HCT116 (cell line): Measurements from ENCODE around the gene SERTAD4.

Source experiments
- CEBPB ChIP-seq: IDR thresholded peaks from 2 replicates; pipeline ENCODE4 v1.6.1; 2012; ENCODE audit warnings: low read depth
- EZH2 ChIP-seq: fragments of 200-600 bp; sonication (generic); IDR thresholded peaks from 2 replicates; pipeline ENCODE4 v1.6.1; 2017; ENCODE audit warnings: antibody characterized with exemption, mixed run types
- JUND ChIP-seq: IDR thresholded peaks from 2 replicates; pipeline ENCODE4 v1.6.1; 2012
- POLR2A ChIP-seq: IDR thresholded peaks from 2 replicates; pipeline ENCODE4 v1.7.0; 2011; ENCODE audit warnings: borderline replicate concordance; ENCODE audit not compliant: insufficient read depth, insufficient read length; ENCODE audit errors: extremely low read depth
- POLR2AphosphoS5 ChIP-seq: IDR thresholded peaks from 2 replicates; pipeline ENCODE4 v1.6.1; 2011; ENCODE audit warnings: mild to moderate bottlenecking, low read depth, low read length, moderate library complexity
- RAD21 ChIP-seq: IDR thresholded peaks from 2 replicates; pipeline ENCODE4 v1.6.1; 2012; ENCODE audit warnings: low read depth, mild to moderate bottlenecking
- TCF7L2 ChIP-seq: IDR thresholded peaks from 2 replicates; pipeline ENCODE4 v1.7.0; 2011; ENCODE audit warnings: borderline replicate concordance, inconsistent platforms; ENCODE audit not compliant: insufficient read depth, insufficient read length; ENCODE audit errors: extremely low read depth
- ZFX ChIP-seq: fragments of 450-650 bp; IDR thresholded peaks from 2 replicates; pipeline ENCODE4 v1.6.1; 2017
- ZNF274 ChIP-seq: fragments of 200-500 bp; sonication (Bioruptor generic); IDR thresholded peaks from 2 replicates; pipeline ENCODE4 v1.6.1; 2014; ENCODE audit warnings: mild to moderate bottlenecking, low read depth, low read length, inconsistent platforms
- TF ChIP-seq, protein P1 (sequence below), 3 experiments: fragments of 200-600 bp in 1 of 3; sonication (generic) in 1 of 3; IDR thresholded peaks in 2 of 3; conservative IDR thresholded peaks in 1 of 3; 2 replicates each; pipeline ENCODE4 v1.5.1; 2012 to 2017; ENCODE audit warnings: low read depth in 2 of 3, low read length in 2 of 3, antibody characterized with exemption in 1 of 3, borderline replicate concordance in 1 of 3, control low read depth in 1 of 3, mild to moderate bottlenecking in 1 of 3, mixed read lengths in 1 of 3, mixed run types in 1 of 3, moderate library complexity in 1 of 3; ENCODE audit not compliant: insufficient read depth in 1 of 3
- TF ChIP-seq, protein P2 (sequence below): IDR thresholded peaks from 2 replicates; pipeline ENCODE4 v1.6.1; 2012
- TF ChIP-seq, protein P3 (sequence below): IDR thresholded peaks from 2 replicates; pipeline ENCODE4 v1.6.1; 2012; ENCODE audit warnings: low read depth
- TF ChIP-seq, protein P4 (sequence below): IDR thresholded peaks from 2 replicates; pipeline ENCODE4 v1.6.1; 2012

DNA sequence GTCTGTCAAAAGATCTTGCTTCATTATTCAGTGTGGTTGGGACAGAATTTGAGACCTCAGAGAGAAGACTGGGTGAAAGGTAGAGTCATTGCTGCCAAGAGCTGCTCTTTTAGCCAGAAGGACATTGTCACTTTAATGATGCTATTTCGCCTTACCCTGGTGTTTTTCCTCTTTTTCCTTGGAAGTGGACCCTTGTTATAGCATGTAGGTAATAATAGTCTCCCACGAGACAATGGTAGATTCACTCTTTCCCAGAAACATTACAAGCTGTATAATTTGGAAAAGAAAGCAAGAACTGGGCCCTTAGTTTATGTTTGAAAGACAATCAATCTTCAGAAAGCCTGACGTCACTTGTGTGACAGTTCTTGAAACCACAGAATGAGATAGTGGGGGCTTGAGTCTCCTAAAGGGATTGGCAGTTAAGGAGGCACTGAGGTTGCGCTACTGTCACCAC lies 3.8 kb downstream of the SERTAD4 start:
- TF ChIP-seq, protein P1, sequence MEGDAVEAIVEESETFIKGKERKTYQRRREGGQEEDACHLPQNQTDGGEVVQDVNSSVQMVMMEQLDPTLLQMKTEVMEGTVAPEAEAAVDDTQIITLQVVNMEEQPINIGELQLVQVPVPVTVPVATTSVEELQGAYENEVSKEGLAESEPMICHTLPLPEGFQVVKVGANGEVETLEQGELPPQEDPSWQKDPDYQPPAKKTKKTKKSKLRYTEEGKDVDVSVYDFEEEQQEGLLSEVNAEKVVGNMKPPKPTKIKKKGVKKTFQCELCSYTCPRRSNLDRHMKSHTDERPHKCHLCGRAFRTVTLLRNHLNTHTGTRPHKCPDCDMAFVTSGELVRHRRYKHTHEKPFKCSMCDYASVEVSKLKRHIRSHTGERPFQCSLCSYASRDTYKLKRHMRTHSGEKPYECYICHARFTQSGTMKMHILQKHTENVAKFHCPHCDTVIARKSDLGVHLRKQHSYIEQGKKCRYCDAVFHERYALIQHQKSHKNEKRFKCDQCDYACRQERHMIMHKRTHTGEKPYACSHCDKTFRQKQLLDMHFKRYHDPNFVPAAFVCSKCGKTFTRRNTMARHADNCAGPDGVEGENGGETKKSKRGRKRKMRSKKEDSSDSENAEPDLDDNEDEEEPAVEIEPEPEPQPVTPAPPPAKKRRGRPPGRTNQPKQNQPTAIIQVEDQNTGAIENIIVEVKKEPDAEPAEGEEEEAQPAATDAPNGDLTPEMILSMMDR (IDR thresholded peaks at IDR 0.05 in 2 of 3, conservative IDR thresholded peaks at IDR 0.05 in 1 of 3; ENCODE audit: borderline replicate concordance in 1 of 3, insufficient read depth in 1 of 3, low read depth in 2 of 3, low read length in 2 of 3) = no peak
- no peak for TF ChIP-seq ZNF274
- TF ChIP-seq RAD21 = no peak
- TF ChIP-seq JUND = no peak
- TF ChIP-seq, protein P2, sequence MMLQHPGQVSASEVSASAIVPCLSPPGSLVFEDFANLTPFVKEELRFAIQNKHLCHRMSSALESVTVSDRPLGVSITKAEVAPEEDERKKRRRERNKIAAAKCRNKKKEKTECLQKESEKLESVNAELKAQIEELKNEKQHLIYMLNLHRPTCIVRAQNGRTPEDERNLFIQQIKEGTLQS = no peak
- TF ChIP-seq POLR2A = no peak
- no peak for TF ChIP-seq TCF7L2
- TF ChIP-seq, protein P3, sequence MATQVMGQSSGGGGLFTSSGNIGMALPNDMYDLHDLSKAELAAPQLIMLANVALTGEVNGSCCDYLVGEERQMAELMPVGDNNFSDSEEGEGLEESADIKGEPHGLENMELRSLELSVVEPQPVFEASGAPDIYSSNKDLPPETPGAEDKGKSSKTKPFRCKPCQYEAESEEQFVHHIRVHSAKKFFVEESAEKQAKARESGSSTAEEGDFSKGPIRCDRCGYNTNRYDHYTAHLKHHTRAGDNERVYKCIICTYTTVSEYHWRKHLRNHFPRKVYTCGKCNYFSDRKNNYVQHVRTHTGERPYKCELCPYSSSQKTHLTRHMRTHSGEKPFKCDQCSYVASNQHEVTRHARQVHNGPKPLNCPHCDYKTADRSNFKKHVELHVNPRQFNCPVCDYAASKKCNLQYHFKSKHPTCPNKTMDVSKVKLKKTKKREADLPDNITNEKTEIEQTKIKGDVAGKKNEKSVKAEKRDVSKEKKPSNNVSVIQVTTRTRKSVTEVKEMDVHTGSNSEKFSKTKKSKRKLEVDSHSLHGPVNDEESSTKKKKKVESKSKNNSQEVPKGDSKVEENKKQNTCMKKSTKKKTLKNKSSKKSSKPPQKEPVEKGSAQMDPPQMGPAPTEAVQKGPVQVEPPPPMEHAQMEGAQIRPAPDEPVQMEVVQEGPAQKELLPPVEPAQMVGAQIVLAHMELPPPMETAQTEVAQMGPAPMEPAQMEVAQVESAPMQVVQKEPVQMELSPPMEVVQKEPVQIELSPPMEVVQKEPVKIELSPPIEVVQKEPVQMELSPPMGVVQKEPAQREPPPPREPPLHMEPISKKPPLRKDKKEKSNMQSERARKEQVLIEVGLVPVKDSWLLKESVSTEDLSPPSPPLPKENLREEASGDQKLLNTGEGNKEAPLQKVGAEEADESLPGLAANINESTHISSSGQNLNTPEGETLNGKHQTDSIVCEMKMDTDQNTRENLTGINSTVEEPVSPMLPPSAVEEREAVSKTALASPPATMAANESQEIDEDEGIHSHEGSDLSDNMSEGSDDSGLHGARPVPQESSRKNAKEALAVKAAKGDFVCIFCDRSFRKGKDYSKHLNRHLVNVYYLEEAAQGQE = no peak
- TF ChIP-seq EZH2 = no peak
- TF ChIP-seq POLR2AphosphoS5 = no peak
- no peak for TF ChIP-seq CEBPB
- no peak for TF ChIP-seq ZFX
- TF ChIP-seq, protein P4, sequence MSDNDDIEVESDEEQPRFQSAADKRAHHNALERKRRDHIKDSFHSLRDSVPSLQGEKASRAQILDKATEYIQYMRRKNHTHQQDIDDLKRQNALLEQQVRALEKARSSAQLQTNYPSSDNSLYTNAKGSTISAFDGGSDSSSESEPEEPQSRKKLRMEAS = no peak
